NCI-H187 treated with DMSO at 0.1 percent for 48 hours (cell line): ENCODE data around the gene ZFP69.
"Not testable (repeated sequence)": the region's sequence is repeated elsewhere in the genome, so short reads cannot be mapped to it uniquely, and the experiment has no call there.

ENCODE experiments used
- DNase-seq: peaks from one replicate; lab custom pipeline; 2025; lab: John Stamatoyannopoulos, UW

Gene ZFP69

GRCh38 chr1:40476924-40477677 lies at the start of gene ZFP69:
ZFP69 (plus strand) TSS chr1:40477290; CDS start chr1:40479362, 2,072 bp downstream.
- no peak for DNase-seq

DNA sequence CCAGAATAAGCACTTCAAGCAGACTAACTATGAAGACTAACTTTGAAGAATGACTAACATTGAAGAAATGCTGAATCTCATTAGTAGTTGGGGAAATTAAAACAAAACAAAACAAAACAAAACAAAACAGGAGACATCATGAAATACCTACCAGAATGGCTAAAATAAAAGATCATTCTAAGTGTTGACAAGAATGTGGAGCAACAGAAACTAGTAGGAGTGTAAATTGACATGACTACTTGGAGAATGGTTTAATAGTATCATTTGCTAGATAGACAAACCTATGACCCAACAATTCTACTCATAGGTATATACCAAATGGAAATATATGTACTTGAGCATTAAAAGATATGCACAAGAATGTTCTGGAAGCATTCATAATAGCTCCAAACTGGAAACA lies 45.7 kb upstream of the ZFP69 start:
- no peak for DNase-seq

DNA sequence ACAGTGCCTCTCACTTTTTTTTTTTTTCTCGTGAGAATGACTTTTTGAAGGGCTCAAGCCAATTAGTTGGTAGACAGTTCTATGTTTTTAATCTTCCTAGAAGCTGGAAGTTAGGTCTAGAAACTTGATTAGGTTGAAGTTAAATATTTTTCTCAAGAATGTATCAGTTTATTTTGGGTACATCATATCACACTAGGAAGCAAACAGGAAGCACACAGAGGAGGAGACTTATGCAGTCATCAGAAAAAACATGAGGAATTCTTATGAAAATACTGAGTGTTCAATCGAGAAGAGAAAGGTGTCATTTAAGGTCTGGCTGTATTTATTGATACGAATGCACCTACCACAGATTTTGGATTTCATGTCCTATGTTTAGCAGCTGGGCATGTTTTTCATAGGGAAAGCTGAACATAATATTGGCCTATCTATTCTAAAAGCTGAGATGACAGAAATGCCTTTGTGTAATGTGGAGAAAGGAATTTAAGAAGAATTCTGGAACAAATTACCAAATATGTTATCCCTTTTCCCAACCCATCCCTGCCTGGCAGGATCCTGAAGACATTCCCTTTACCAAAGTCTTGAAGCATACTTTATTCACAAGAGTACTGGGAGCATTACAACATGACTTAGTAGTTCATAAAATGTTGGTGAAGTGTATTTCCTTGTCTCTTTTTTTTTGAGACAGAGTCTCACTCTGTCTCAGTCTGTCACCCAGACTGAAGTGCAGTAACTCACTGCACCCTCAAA lies 44.3 kb upstream of the ZFP69 start:
- DNase-seq = no peak

GRCh38 chr1:40435471-40435870 lies 41.6 kb upstream of the ZFP69 start:
- DNase-seq = no peak

DNA sequence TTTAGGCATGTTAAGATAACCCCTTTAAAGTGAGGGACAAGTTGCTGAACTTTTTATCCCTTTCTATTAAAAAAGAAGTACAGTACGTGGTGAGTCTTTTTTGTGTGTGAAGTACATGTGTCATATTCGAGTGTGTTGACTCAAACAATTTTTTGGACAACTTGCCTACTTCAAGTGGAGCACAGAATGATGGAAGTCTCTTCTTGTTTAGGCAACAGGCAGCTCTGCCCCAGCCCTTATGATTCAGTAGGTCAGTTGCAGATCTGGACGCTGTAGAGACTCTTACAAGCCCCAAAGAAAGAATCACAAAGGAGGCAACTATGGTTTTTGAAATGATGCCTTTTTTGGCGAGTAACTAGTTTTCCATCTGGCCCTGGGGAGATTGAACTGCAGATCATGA lies 41.2 kb upstream of the ZFP69 start:
- DNase-seq = no peak

DNA sequence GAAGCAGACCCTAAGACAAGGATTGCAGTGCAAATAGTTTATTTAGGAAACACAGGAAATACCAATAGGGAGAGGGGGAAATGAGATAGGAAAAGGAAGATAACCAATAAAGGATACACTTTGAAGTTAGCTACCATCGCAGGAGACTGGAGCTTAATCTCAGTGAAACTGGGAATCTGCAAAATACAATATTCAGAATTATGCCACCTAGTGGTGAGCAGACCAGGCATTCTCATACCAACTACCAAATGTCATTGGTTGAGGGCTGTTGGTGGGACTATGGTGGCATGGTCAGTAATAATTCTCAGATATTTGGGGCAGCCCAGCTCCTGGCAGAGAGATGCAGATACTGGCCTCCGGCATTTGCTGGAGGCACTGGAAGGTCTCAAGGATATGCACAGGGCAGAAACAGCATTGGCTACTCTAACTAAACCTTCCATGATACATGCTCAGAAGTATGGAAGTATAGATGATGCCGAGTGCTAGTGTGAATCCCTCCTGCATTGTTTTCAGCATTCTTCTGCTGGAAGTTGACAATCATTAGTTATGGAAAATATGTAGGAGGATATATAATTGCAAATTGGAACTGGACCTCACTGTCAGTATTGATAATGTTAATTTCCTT lies 38.6 kb upstream of the ZFP69 start:
- DNase-seq = no peak

DNA sequence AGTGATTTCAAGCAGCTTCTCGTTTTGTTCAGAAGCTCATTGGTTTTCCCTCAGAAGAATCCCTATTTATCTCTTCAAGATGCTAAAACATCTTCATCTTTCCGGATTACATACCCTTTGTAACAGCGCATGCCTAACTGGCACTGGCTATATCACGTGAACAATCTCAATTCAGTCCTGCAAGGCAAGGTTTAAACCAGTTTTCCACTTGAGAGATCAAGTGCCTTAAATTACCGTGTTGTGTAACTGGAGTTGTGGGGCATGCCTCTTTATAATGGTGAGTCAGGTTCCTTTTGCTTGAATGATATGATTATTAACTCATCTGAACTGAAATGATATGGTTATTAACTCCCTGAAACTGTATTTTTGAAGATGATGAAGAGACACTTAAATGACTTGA lies 37.8 kb upstream of the ZFP69 start:
- DNase-seq = no peak

GRCh38 chr1:40449684-40450494 lies 27.2 kb upstream of the ZFP69 start, which contains the start of gene ZFP69B:
ZFP69B (plus strand) TSS chr1:40450476; CDS start chr1:40450962, 486 bp downstream.
- DNase-seq = peak; percentile 52

- DNase-seq = no peak
Observed at GRCh38 chr1:40450495-40451237, 26.4 kb upstream of the ZFP69 start.

GRCh38 chr1:40451238-40451585 lies 25.9 kb upstream of the ZFP69 start:
- no peak for DNase-seq

GRCh38 chr1:40454873-40455272 lies 22.2 kb upstream of the ZFP69 start:
- DNase-seq = no peak

DNA sequence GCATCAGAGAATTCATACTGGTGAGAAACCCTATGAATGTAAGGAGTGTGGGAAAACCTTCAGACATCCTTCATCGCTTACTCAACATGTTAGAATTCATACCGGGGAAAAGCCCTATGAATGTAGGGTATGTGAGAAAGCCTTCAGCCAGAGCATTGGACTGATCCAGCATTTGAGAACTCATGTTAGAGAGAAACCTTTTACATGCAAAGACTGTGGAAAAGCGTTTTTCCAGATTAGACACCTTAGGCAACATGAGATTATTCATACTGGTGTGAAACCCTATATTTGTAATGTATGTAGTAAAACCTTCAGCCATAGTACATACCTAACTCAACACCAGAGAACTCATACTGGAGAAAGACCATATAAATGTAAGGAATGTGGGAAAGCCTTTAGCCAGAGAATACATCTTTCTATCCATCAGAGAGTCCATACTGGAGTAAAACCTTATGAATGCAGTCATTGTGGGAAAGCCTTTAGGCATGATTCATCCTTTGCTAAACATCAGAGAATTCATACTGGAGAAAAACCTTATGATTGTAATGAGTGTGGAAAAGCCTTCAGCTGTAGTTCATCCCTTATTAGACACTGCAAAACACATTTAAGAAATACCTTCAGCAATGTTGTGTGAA lies 14.0 kb upstream of the ZFP69 start:
- no peak for DNase-seq

- no peak for DNase-seq
Observed at GRCh38 chr1:40469327-40469726, 7.8 kb upstream of the ZFP69 start.

DNA sequence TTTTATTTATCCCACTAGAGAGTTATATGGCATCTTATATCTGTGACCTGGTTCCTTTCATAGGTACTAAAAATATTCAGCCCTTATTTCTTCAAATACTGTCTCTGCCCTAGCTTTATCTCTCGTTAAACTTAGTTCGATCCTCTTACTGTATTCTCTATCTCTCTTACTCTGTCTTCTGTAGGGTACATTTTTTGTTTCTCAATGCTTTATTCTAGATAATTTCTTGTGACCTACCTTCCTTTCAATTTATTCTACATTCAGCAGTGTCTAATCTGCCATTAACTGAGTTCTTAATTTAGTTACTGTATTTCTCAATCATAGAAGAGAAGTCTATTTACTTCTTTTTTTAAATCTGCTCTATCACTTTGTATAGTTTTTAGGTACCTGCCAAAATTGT lies 1.8 kb upstream of the ZFP69 start:
- no peak for DNase-seq

DNA sequence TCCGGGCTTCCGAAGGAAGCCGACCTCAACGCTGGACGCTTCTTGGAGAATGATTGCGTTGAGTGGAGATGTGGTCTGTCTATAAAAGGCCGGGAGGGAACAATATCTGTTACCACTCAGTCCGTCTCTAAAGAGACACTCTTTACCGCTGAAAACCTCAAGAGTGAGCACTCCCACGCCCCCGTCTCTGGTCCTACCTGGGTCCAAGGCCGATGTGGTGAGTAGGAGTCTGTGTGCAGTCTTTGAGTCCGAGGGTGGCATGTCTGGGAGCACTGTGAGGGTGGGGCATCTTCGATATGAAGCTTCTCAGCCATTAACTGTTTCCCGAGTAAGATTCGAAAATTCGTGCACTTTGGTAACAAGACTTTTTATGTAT lies 576 bp downstream of the ZFP69 start:
- no peak for DNase-seq

GRCh38 chr1:40478276-40478675 lies 1.2 kb downstream of the ZFP69 start:
- DNase-seq = no peak

GRCh38 chr1:40479156-40479555 lies 2.1 kb downstream of the ZFP69 start:
- no peak for DNase-seq

GRCh38 chr1:40495315-40495903 lies 18.3 kb downstream of the ZFP69 start:
- DNase-seq = no peak

DNA sequence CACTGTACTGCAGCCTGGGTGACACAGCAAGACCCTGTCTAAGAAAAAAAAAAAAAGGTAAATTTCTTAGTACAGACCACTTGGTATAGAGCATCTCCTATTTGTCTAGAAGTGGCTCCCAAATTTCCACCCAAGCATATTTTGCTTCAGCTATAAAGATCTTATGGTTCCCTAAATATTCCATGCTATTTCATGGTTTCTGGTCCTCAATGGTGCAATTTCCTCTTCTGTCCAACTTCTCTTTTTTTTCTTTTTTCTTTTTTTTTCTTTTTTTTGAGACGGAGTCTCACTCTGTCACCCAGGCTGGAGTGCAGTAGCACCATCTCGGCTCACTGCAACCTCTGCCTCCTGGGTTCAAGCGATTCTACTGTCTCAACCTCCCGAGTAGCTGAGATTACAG lies 25.6 kb downstream of the ZFP69 start:
- not testable (repeated sequence) for DNase-seq

GRCh38 chr1:40507973-40508372 lies 30.9 kb downstream of the ZFP69 start:
- no peak for DNase-seq
